Spinal cord (tissue), 10 donors: ENCODE results near the gene PDE3A. TPM values are rescaled to one million over a fixed set of nuclear protein-coding genes. Genes with fewer than 3 reads are reported as not detected.

Source experiments
- DNase-seq, 6 donors: peaks; one replicate each; pipeline versions ENCODE4 v3.0.0 to v3.0.0-alpha.2; 2013 to 2015; ENCODE audit warnings: low spot score in 6 of 6, low read depth in 4 of 6
- H3K27ac ChIP-seq: one replicate; pipeline ENCODE4 v1.5.1; 2013; ENCODE audit warnings: low read depth, low read length, control low read depth
- H3K27me3 ChIP-seq: one replicate; pipeline ENCODE4 v1.6.1; 2013; ENCODE audit warnings: low read length; ENCODE audit not compliant: control insufficient read depth, insufficient read depth
- H3K36me3 ChIP-seq: one replicate; pipeline ENCODE4 v1.6.1; 2013; ENCODE audit warnings: low read length; ENCODE audit not compliant: control insufficient read depth, insufficient read depth
- H3K4me1 ChIP-seq: one replicate; pipeline ENCODE4 v1.6.1; 2013; ENCODE audit warnings: low read length; ENCODE audit not compliant: control insufficient read depth, insufficient read depth
- H3K4me3 ChIP-seq: one replicate; pipeline ENCODE4 v1.5.1; 2013; ENCODE audit warnings: low read depth, low read length, control low read depth
- H3K9me3 ChIP-seq: one replicate; pipeline ENCODE4 v1.6.1; 2013; ENCODE audit warnings: low read length; ENCODE audit not compliant: control insufficient read depth, insufficient read depth
- WGBS: methylation state at CpG from one replicate; pipeline ENCODE4 v1.1.5; 2013; ENCODE audit warnings: missing lambda C conversion rate; ENCODE audit not compliant: insufficient coverage; 5-methylcytosine and 5-hydroxymethylcytosine counted together
- polyA plus RNA-seq, 2 donors: library from polyadenylated mRNA; unstranded; fragments of 120-200 nt; gene quantifications; one replicate each; pipeline ENCODE4 v1.2.1, GENCODE V29; 2013; ENCODE audit not compliant: insufficient read length in 2 of 2
- total RNA-seq, 2 donors: library from RNA; depleted of rRNA in 1 of 2; stranded (reverse); fragments of 120-200 nt in 1 of 2; fragments of >200 nt in 1 of 2; gene quantifications; one replicate each; pipeline versions ENCODE4 v1.2.3 to v1.2.4, GENCODE V29; 2013 to 2014
- donor health status: healthy.

PDE3A gene
- total and polyA plus RNA-seq, 4 donors = 8.1 to 29.9 (median 14.0) TPM

DNA sequence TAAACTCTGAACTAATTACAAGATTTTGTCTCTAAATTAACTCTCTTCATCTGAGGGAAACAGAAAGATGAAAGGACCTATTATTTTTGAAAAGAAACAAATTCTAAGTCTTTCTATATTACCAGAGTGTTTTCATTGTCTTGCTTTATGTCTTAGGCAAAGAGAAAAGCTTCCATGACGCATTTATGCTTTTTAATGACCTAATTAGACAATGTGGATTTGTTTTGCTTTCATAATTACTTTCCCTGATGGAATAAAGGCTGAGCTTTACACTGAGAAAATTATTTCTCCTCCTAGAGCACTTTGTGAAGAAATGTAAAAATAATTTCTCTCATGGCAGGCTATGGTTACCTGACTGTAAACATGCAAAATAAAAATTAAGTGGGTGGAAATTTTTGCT, 188.8 kb downstream of the PDE3A start:
- H3K4me3 ChIP-seq = no peak overlapping the region
- no peaks in the 10 kb centered on the region for H3K27me3 ChIP-seq
- H3K9me3 ChIP-seq = no peaks in the 10 kb centered on the region
- WGBS = no CpG with 5 or more reads among the region's 1 CpG
- H3K27ac ChIP-seq = peak overlapping the region; percentile 16
- DNase-seq = peak in 2 of 6 donors; percentile 23 to 81
- no peaks in the 10 kb centered on the region for H3K36me3 ChIP-seq
- peaks cover 6% of the 10 kb centered on the region for H3K4me1 ChIP-seq

DNA sequence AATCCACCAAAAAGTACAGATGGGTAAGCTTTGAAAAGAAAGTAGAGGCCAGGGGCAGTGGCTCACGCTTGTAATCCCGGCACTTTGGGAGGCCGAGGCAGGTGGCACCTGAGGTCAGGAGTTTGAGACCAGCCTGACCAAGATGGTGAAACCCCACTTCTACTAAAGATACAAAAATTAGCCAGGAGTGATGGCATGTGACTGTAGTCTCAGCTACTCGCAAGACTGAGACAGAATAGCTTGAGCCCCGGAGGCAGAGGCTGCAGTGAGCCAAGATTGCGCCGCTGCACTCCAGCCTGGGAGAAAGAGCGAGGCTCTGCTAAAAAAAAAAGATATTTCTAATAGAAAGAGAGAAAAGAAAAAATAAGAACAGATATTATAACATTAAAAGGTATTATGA, 192.6 kb downstream of the PDE3A start:
- WGBS = 93% methylated on average over 3 of the region's 8 CpGs

DNA sequence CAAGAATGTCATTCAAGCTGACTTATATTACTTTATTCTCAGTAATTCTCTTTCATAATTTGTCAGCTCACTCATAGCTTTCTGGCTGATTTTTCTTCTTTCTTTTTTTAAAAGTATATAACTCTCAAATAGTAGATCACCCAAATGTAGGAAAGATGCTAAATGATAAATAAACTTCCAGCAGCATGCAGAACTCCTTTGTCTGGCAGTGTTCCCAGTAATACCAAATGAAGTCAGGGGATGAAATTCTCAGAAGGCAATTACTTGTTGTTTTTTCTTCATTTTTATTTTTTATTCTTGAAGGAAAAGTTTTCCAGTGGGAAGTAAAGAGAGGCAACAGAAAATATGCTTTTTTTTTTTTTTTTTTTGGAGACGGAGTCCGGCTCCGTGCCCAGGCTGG, 193.5 kb downstream of the PDE3A start:
- Histone ChIP-seq H3K4me3 (no peak overlapping the region), H3K27ac (no peak overlapping the region), H3K4me1 (peaks cover 6% of the 10 kb centered on the region), H3K27me3 (no peaks in the 10 kb centered on the region), H3K9me3 (no peaks in the 10 kb centered on the region), H3K36me3 (no peaks in the 10 kb centered on the region)
- 100% methylated on average over 2 of the region's 3 CpGs for WGBS
- peak in 2 of 6 donors; percentile 15 to 32 for DNase-seq

More for the DNA sequence above, 192.6 kb downstream of the PDE3A start:
- no peaks in the 10 kb centered on the region for H3K36me3 ChIP-seq
- no peak overlapping the region for H3K27ac ChIP-seq
- H3K4me3 ChIP-seq = no peak overlapping the region
- no peak for DNase-seq
- no peaks in the 10 kb centered on the region for H3K9me3 ChIP-seq
- peaks cover 6% of the 10 kb centered on the region for H3K4me1 ChIP-seq
- no peaks in the 10 kb centered on the region for H3K27me3 ChIP-seq

DNA sequence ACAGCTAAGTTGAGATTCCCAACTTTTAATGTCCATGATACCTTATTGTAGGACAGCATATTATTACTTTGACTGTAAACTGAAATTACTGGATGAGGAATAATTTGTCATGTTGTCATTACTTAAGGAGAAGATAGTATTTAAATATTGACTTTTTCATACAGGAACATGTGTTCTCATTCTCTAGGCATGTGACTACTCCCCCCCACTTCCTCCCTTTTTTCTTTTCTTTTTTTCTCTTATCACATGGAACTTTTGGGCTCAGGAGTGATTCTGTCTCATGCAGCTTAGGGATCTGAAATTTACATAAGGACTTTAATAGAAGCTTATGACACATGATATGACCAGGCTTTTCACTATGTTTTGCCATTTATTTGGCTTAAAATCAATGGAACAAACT, 199.1 kb downstream of the PDE3A start:
- H3K27ac ChIP-seq = no peak overlapping the region
- H3K27me3 ChIP-seq = no peaks in the 10 kb centered on the region
- no peaks in the 10 kb centered on the region for H3K36me3 ChIP-seq
- no peaks in the 10 kb centered on the region for H3K9me3 ChIP-seq
- no peak overlapping the region for H3K4me3 ChIP-seq
- no peaks in the 10 kb centered on the region for H3K4me1 ChIP-seq
- no peak for DNase-seq

DNA sequence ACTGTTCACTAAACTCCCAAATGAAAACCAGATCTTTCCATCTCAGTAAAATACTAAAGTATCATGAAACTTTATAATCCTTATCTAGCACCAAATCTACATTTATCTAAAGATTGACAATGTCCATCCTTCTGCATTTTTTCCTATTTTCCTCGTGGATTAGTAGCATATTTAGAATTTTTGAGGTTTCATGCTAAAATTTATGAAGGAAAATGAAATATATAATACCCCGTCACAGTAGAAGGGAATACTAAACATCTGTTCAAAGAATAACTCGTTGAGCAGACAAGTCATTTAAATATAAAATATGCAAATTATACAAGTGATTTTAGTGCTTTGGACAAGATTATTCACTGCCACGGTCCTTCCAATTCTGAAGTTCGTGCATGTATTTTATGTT, 204.1 kb downstream of the PDE3A start:
- Histone ChIP-seq H3K4me1 (no peaks in the 10 kb centered on the region), H3K27ac (no peak overlapping the region), H3K4me3 (no peak overlapping the region), H3K27me3 (no peaks in the 10 kb centered on the region), H3K9me3 (no peaks in the 10 kb centered on the region), H3K36me3 (no peaks in the 10 kb centered on the region)
- no peak for DNase-seq
- no CpG with 5 or more reads among the region's 5 CpGs for WGBS

DNA sequence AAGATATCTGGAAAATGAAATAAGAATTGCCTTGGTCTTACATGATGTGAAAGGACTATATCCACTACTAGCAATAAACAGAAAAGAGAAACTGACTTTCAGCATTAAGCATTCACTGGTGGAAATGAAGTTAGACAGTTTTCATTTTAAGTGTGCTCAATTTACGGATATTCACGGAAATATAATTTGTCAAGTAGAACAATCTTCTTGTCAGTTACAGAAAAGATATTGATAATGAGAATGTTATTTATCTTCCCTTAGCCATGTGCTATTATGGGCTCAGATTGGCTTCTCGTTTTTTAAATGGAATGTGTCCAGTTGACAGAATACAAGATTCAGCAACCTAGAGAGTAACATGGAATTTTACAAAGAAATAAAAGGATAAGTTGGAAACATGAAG, 208.2 kb downstream of the PDE3A start:
- Histone ChIP-seq H3K27ac (no peak overlapping the region), H3K4me3 (no peak overlapping the region), H3K36me3 (no peaks in the 10 kb centered on the region), H3K4me1 (no peaks in the 10 kb centered on the region), H3K9me3 (no peaks in the 10 kb centered on the region), H3K27me3 (no peaks in the 10 kb centered on the region)
- WGBS = no CpG with 5 or more reads among the region's 3 CpGs
- no peak for DNase-seq

DNA sequence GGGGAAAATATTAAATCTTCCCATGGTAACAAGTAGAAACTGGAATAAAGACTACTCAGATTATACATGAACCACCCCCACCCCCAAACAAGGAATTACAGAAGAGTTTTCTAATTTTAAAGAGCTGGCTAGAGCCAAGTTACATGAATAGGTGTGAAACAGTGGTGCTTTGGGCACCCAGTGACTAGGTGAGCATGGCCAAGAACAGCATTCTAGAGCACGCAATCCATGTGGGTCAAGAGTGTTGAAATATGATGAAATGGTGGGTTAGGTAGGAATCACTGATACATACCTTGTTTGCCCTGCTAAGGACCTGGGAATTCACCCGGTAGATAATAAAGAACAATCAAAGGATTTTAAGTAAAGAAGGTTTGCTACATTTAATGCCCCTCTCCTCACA, 208.7 kb downstream of the PDE3A start:
- Histone ChIP-seq H3K36me3 (no peaks in the 10 kb centered on the region), H3K27me3 (no peaks in the 10 kb centered on the region), H3K4me1 (no peaks in the 10 kb centered on the region), H3K9me3 (no peaks in the 10 kb centered on the region), H3K27ac (no peak overlapping the region), H3K4me3 (no peak overlapping the region)
- no peak for DNase-seq
- 100% methylated on average over 1 of the region's 2 CpGs for WGBS

DNA sequence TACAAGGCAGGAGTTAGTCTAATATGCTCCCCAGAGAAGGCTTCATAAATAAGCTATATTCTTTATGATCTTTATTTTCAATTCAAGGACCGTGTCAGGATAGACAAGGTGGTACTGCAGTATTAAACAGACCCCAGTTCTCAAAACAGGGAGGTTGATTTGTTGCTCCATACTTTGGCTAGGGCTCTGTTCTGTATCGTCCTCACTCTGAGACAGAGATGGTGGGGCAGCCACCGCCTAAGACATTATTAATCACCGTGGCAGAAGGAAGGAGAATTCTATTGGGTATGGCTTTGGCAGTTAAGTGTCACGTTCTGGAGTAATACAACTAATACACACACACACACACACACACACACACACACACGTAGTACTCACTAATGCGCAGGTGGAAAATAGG, 209.8 kb downstream of the PDE3A start:
- no peaks in the 10 kb centered on the region for H3K9me3 ChIP-seq
- no peak overlapping the region for H3K27ac ChIP-seq
- WGBS = no CpG with 5 or more reads among the region's 7 CpGs
- no peaks in the 10 kb centered on the region for H3K4me1 ChIP-seq
- H3K4me3 ChIP-seq = no peak overlapping the region
- no peak for DNase-seq
- H3K36me3 ChIP-seq = no peaks in the 10 kb centered on the region
- H3K27me3 ChIP-seq = no peaks in the 10 kb centered on the region

DNA sequence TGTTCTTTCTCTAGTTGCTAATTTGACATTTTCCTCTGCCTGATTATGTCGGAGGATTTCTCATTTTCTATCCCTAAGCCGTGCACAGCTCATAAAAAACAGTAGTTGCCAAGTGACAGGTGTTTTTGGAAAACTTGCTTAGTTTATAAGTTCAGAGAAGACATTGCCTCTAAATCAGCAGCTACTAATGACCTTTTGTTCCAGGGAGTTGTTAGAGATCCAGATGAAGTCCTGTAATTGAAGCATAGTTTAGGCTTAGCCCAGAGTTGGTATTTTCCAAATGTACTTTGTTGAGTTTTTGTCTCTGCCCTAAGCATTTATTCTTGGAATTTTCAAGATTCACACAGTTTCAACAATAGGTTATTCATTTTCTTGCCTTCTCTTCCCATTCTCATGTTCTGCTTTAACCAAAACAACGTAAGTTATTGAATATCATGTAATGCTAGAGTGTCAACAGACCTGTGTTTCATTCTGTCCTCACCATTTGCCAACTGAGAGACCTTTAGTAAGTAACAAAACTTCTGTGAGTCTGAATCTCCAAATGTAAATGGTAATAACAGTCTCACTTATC, 216.8 kb downstream of the PDE3A start:
- Histone ChIP-seq H3K4me3 (no peak overlapping the region), H3K9me3 (no peaks in the 10 kb centered on the region), H3K27me3 (no peaks in the 10 kb centered on the region), H3K27ac (no peak overlapping the region), H3K36me3 (no peaks in the 10 kb centered on the region), H3K4me1 (peaks cover 6% of the 10 kb centered on the region)
- no CpG with 5 or more reads among the region's 3 CpGs for WGBS
- DNase-seq = no peak

DNA sequence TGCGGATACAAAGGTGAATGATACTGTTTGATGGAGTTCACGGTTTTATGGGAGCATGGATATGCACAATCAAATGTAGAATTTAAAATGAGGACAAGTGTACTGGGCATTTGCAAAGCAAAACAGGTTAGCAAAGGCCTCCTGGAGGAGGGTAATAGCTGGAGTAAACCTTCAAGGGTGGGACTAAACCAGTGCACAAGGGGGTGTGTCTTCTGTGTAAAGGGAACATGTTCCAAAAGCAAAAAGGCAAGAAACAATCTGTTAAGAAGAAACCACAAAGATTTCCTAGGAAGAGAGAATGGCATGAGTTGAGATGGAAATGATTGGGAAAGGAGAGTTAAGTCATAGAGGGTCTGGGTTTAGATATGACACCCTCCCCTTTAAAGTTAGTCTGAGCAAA, 217.6 kb downstream of the PDE3A start:
- 92% methylated on average over 2 of the region's 2 CpGs for whole genome bisulfite sequencing
- H3K4me3 ChIP-seq = no peak overlapping the region
- peaks cover 6% of the 10 kb centered on the region for H3K4me1 ChIP-seq
- H3K27ac ChIP-seq = no peak overlapping the region
- no peak for DNase-seq
- no peaks in the 10 kb centered on the region for H3K36me3 ChIP-seq
- no peaks in the 10 kb centered on the region for H3K9me3 ChIP-seq
- no peaks in the 10 kb centered on the region for H3K27me3 ChIP-seq
